HK-2 (cell line): Measurements from ENCODE around the gene ARHGEF26.

Experiments used
- DNase-seq: peaks from one replicate; pipeline ENCODE4 v3.0.0-alpha.2; 2018; ENCODE audit not compliant: unreplicated experiment

The ARHGEF26 gene

DNA sequence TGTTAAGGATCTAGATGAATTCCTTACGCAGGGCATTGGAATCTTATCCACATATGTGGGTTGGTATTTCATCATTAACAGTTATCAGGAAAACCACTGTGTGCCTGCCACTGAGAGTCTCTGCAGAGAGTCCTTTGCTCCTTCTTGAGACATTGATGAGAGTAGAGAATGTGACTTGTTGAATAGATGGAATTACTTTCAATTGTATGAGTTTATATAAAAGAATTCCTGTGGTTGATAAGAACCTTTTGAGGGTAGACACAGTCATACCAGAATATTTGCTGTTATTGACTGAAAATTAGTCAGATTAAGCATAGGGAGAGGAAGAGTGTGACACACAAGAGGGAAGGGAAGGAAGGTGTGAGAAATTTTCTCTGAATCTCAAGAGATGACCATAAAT, 30.8 kb downstream of the ARHGEF26 start:
- peak; percentile 35 for DNase-seq

DNA sequence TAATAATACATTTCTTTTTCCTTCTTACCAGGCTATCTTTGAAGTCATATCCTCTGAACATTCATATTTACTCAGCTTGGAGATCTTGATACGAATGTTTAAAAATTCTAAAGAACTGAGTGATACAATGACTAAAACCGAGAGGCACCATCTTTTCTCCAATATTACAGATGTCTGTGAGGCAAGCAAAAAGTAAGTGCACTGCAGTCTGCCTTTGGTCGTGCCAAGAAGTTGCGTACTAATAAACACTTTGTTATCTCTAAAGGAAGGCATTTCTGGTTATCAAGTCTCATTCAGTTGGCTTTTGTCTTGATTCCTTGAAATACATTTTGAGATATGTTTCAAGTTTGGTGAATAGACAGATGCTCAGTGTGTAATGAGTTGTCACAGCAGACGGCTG, 31.6 kb downstream of the ARHGEF26 start:
- no peak for DNase-seq

DNA sequence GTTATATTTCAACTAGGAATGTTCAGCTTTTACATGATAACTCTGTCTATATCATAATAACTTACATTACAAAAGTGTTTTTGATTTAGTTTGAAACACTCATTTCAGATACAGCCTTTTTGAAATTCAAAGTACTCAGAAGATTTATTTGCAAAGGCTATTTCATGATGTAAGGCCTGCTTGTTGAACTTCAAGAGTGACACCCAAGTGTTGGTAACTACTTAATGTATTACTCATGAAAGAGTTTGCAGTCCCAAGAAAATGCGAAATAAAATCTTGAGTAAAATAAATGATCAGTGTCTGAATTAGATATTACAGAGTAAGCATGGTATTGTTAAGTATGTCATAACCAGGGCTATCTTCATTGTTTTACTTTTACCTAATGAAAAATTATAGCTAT, 35.3 kb downstream of the ARHGEF26 start:
- no peak for DNase-seq

DNA sequence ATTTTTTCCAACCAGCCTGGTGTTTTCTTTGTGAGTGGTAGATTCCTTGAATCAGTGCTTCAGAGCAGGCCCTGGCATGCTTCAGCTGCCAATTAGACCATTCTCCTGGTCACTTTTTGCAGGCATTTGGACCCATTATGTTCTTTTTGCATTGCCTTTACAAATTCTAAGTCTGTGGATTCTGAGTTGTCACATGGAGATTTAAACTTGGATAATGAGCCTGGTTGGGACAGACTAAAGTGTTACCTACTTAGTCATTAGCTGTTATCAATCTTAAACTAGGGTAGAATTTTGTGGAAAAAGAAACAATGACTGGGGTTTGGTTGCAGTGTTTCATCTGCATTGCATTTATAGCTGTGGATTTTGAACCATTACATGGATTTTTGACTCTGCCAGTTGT, 40.6 kb downstream of the ARHGEF26 start:
- DNase-seq: no peak

DNA sequence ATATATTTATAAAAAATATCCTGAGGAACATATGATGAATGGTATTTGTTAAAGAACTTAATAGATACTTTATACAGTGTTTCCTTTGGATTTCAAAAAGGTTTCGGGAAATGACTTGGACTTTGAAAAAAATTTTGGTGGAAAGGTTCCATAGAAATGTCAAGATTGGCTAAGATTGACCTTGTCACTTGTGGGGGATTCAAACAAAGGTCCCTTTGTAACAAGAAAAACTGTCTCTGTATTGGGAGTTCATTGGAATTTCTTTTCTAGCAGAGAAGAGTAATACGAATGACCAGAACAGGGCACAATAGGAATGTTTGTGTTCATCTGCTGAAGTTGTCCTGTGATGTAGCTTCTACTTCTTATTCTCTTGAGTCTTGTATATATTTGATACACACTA, 43.2 kb downstream of the ARHGEF26 start:
- DNase-seq: no peak

DNA sequence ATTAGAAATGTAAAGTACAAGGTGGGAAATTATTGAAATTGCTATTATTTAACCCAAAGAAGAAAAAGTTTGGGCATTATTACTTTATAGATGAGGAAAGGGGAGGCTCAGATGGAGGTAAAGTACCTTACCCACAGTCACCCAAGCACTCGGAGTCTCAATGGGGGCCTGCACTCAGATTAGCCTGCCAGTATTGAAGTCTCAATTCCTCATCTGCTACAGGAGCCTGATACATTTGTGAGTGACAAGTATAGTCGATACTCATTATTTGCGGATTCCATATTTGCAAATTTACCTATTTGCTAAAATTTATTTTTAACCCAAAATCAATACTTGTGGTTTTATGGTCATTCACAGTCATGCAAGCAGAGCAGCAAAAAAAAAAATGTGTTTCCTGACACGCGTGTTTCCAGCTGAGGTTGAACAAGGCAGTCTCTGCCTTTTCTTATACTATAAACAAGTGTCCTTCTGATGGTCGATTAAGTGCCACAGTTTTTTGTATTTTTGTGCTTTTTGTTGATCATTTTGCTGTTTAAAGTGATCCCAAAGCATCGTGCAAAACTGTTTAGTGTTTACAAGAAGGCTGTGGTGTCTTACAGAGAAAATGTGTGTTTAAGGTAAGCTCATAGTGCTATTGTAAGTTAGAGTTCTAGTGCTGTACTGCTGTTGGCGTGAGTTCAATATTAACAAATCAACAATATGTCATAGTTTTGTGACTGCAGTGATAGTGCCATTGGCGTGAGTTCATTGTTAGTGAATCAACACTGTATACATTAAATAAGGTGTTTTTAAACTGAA, 48.0 kb downstream of the ARHGEF26 start:
- DNase-seq: no peak

DNA sequence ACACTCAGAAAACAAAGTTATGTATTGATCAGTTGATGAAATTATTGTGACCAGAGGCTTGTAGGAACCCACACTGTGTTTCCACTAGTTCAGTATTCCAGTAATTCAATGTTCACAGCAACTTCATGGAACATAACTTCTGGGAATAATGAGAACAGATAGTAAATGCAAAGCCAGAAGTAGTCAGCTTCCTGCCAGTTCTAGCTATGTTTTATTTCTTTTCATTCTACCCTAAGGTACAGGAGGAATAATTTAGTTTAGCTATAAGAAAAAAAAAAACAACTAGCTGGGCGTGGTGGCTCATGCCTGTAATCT, 48.6 kb downstream of the ARHGEF26 start:
- no peak for DNase-seq

DNA sequence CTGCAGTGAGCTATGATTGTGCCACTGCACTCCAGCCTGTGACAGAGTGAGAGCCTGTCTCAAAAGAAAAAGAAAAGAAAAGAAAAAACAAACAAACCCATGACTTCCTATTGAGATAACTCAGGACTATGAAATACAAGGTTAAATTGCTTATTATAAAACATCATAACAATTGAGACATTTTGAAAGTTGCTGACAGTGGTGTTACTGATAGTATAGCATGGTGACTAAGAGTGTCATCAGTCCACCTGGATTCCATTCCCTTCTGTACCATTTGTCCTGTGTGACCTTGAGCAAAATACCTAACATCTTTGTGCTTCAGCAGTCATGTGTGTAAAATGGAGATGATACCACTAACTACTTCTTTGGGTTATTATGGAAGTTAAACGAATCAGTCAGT, 49.1 kb downstream of the ARHGEF26 start:
- DNase-seq: no peak

DNA sequence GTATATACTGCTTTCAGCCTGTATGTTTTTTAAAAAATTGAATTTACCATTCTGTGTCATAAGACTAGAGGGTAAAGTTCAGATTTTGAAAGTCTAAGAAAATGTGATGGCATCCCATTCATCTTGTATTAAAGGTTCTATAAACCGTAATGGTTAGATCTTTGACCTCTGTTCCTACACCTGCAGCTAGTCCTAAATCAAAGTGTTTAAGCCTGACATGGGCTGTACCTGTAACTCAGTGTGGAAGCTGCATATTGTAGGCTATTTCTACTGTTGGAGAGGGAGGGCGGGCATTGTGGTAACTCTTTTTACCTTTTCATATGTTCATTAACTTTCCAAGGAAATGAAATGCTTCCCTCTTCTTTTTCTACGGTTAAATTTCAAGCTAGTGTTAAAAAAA, 53.9 kb downstream of the ARHGEF26 start:
- DNase-seq: no peak

DNA sequence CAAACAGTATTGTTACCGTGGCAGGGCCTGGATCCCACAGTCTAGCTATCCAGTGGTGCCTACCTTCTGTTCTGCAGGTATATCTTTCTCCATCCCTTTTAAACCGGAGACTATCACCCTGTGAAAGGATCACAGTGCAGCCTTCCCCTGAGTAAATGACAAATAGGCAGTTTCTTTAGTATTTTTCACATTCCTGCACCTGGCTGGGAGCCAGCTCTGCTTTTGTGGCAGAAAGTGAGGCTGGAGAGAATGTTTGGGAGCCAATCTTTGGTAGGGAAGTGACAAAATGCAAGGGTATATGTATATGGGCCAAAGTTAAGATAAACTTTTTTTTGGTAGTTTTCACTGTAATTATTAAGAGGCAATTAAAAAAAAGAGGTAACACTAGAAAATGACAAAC, 54.8 kb downstream of the ARHGEF26 start:
- no peak for DNase-seq

DNA sequence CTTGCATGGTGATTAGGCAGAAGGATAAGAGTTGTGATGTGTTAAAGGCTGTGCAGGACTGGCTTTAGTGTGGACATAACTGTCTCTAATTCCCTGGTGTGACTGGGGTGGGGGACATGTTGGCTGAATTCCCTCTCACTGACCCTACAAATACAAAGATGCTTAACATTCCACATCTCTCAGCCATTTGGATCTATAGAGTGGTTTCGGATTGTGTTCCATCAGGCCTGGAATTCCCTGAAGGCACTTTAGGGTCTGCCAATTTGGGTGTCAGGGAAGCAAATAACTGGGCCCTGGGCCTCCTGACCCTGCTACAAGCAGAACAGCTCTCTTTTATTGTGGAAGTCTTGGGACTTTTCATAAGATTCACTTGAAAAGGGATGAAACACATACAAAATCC, 56.2 kb downstream of the ARHGEF26 start:
- DNase-seq: no peak

DNA sequence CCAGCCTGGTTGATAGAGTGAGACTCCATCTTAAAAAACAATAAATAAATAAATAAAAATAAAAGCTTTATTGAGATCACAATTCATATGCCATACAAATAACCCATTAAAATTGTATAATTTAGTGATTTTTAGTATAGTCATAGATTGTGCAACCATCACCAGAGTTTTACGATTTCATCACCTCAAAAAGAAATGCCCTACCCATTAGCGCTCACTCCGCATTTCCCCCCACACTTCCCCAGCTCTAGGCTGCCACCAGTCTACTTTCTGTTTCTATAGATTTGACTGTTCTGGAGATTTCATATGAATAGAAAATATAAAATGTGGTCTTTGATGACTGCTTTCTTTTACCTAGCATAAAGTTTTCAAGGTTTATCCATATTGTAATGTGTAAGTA, 57.0 kb downstream of the ARHGEF26 start:
- DNase-seq: no peak

DNA sequence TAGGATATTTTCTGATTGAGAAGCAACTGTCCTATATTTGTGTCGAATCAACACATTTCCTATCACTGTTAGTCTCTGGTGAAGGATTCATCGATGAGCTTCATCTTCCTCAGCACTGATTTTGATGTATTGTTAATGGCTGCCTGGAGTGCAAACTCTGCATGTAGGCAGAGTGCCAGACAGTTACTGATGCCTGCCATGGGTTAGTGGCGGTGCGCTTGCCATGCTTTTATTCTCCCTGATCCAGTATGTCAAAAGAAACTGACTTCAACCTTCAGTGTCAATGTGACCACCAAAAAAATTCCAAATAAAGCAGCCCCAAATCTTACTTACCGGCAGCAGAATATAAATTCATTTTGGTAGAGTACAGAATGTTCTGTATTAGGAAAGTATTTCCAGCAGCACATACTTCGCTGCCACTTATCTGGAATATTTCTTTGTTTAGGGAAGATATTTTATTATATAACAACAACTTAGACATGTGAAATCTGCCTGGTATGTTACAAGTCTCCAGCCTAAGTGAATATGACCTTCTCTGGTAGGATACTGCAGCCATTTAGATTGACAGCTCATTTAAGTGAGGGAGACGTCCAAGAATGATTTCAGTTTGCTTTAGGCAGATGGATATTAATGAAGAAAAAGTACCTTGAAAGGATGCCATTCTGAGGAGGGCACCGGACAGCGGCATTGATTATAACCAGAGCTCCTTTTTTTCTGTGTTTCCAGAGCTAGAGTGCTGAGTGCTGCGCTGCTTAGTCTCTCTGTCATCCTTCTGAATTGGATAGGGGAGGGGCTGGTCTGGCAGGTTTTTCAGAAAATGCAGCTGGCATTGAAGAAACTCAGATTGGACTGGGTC, 59.9 kb downstream of the ARHGEF26 start:
- DNase-seq: no peak

DNA sequence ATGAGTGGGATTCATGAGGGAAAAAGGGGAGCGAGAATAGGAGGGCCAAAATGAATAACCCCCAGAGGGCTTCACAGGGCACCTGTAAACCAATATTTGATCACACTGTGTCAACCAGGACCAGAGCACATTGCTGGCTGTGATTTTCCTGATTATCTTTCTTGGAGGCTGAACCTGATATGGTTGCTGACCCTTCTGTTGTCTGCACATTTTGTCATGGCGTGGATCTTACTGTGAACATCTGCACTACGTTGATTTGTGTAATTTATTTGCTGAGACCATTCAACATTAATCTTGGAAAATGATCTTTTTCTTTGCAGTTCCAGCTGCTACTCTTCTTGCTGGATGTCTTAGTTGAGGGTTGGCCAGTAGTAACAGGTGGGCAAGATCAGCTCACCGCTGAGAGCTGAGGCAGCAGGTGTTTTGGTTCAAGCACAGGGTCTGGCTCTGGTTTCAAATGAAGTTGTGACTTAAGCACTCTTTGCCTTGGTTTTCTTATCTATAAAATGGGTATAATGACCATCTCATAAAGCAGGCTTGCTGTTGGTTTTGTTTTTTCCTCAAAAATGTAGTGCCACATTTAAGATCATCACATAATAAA, 61.2 kb downstream of the ARHGEF26 start:
- DNase-seq: no peak

DNA sequence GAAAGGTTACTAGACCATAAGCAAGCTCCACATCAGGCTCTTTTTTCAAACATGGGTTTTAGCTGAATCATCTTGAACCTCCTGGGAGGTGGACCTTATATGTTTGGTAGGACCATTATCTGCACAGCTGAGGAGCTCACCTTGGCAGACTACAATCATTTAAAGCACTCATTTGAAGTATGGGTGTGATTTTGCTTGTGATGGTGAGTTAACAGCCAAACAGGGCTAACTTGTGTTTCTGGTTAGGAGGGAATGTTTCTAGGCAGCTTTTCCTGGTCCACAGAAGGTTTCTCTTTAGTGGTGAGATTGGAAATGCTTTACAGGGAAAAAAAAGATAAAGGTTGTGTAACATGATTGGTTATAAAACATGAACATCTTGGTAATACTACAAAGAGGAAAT, 61.8 kb downstream of the ARHGEF26 start:
- DNase-seq: no peak

DNA sequence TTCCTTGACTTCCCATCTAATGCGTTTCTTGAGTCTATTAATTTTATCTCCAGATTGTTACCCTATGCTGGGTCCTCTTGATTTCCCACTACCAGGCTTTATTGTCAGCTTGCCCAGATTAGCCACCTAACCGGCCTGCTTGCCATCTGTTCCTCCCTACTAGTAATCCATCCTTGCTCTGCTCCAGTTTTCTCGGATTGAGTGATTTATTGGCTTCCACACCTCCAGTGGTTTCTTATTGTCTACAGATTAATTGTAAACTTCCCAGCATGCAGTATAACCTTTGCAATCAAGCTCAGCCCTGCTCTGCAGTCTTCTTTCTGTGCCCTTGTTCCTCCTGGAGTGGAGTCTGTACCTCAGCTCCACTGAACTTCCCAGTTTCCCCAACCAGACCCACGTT, 63.4 kb downstream of the ARHGEF26 start:
- no peak for DNase-seq

DNA sequence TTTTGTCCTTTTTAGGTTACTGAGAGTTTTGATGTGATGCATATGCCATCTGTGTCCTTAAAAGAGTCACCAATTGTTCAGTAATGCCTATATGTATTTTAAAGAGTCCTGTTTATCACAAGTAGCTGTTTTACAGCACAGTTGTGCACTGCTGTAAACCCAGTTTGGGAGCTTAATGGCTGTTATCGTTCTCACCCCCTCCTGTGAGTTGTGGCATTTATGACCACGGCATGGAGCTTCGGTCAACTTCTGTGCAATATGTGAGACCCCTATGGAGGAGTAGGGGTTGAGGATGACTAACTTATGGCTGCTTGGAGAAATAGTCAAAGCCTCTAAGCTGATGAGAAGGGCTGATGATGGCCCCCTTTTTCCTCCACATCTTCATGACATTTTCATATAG, 67.2 kb downstream of the ARHGEF26 start:
- no peak for DNase-seq

DNA sequence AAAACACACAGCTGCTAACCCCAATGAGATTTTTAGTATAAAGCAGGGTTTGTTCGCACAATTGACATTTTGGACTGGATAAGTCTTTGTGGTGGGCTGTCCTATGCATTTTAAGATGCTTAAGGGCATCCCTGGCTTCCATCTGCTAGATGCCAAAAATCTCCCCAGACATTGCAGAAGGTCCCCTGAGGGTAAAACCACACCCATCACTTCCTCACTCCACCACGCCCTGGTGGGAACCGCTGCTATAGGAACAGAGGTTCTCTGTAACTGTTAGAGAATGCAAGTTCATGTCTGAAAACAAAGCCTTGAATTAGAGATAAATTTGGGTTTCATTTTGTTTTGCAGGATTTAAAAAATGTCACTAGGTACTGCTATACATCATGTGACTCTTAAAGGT, 67.7 kb downstream of the ARHGEF26 start:
- no peak for DNase-seq

DNA sequence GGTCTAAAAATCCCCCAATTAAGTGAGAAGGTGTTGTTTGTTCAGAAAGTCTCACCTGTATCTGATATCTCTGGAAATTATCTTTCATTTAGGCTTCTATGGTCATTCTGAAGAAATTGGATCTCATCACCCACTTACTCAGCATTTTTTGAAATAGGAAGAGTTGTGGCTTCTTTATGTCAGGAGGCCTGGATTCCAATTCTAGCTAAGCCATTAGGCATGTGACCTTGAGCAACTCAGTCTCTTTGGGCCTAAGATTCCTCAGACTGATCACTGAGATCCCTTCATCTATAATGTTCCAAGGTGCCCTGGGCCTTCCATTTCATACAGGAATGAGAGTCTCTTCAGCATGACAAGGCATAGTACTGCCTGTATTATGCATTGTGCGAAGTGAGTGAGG, 70.3 kb downstream of the ARHGEF26 start:
- DNase-seq: no peak

DNA sequence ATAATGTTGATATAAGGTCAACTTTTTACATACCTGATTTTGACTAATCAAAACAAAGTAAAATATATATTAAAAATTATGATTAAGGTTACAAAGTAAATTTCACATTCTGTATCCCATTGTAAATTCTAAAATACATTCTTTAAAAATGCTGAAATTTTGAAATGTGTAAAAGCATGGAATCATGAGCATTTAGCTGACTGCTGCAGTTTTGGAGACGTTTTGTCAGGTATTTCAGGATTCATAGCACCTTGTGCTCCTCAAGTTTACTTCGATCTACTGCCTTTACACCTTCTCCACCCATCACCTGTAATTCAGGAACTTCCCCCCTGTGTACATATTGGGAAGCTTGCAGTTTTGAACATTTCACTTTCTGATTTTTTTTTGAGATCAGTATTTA, 71.0 kb downstream of the ARHGEF26 start:
- no peak for DNase-seq

DNA sequence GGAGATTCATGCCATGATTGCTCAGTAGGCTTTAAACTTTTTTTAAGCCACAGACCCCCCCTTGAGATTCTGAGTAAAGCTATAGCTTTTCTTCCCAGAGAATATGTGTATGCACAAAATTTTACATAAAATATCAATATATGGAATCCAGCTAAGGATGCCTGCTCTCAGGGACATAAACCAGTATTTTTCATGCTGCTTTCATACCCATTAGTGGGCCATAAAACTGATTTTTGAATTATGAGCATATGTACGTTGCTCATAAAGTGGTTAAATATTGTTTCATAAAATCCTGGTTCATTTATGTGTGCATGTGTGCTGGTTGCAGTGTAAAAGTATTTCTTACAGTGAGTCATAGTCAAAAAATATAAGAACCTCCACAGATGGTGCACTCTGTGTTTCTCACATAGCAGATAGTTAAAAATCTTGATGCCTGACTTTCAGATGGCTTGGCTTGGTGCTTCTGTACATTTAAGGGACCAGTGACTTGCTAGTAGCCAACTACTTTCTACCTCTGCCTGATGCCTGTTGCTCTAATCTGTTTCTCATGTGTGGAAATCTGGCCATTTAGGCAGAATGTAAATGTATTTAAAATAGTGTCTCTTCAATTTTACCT, 71.9 kb downstream of the ARHGEF26 start:
- no peak for DNase-seq

DNA sequence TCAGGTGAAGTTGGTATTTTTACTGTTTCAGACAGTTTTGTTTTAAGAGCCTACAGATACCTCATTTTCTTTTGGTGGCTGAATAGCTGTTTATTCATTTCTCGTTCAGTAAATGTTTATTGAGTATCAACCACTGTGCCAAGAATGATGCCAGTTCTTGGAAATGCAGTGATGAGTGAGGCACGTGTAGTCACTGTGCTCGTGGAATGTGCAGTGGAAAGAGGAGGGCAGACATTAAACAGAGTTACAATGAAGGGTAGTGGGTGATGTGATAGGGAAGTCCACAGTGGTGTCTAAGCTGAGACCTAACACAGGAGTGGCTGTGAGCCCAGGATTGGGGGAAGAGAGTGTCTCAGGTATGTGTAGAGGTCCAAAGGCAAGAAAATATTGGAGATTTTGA, 73.7 kb downstream of the ARHGEF26 start:
- no peak for DNase-seq
